Right lobe of liver (tissue), 6 donors: Measurements from ENCODE around the gene IL1RAPL1. TPM values are rescaled to one million over a fixed set of nuclear protein-coding genes. Genes with fewer than 3 reads are reported as not detected.

Source experiments
- ATAC-seq, 4 donors: fragments of 200-7000 bp; cut with Tn5 transposase; one replicate each; pipeline ENCODE4 v1.9.1; 2020; ENCODE audit warnings: mild to moderate bottlenecking in 4 of 4, moderate library complexity in 4 of 4
- DNase-seq, 3 donors: peaks; one replicate each; pipeline ENCODE4 v3.0.0-alpha.2; 2020
- H3K27ac ChIP-seq, 3 donors: fragments of 200-600 bp; one replicate each; pipeline ENCODE4 v1.8.0; 2022
- H3K27me3 ChIP-seq, 2 donors: fragments of 200-600 bp; one replicate each; pipeline ENCODE4 v1.8.0; 2022
- H3K36me3 ChIP-seq, 4 donors: fragments of 200-600 bp; sonication (generic) in 1 of 4; one replicate each; pipeline versions ENCODE4 v1.5.1 to v1.8.0; 2017 to 2022; ENCODE audit warnings: control low read depth in 1 of 4
- H3K4me1 ChIP-seq, 4 donors: fragments of 200-600 bp; sonication (generic) in 1 of 4; one replicate each; pipeline versions ENCODE4 v1.5.1 to v1.8.0; 2017 to 2022; ENCODE audit warnings: control low read depth in 1 of 4
- H3K4me3 ChIP-seq, 3 donors: fragments of 200-600 bp; one replicate each; pipeline ENCODE4 v1.8.0; 2022
- H3K9me3 ChIP-seq, 4 donors: fragments of 200-600 bp; sonication (generic) in 1 of 4; one replicate each; pipeline versions ENCODE4 v1.5.1 to v1.8.0; 2017 to 2022; ENCODE audit warnings: control low read depth in 1 of 4
- POLR2A ChIP-seq: fragments of 450-650 bp; IDR thresholded peaks from one replicate; pipeline ENCODE4 v1.6.1; 2017; ENCODE audit warnings: antibody characterized with exemption, mild to moderate bottlenecking
- WGBS: methylation state at CpG from one replicate; pipeline ENCODE4 v1.1.6; 2018; ENCODE audit warnings: low coverage, low lambda C conversion rate; ENCODE audit not compliant: insufficient coverage; ENCODE audit errors: missing lambda C conversion rate; 5-methylcytosine and 5-hydroxymethylcytosine counted together
- intact Hi-C, 2 donors: fragments of 100-400 bp; cut with DNase I; formaldehyde crosslinking; loops; one replicate each; pipeline versions ENCODE4 v1.11.2 to v1.14.1; 2022
- total RNA-seq, 6 experiments: library from RNA; depleted of rRNA in 2 of 6; stranded (reverse); fragments of >200 nt in 2 of 6; fragmentation: NEBNext Ultra II Directional in 3 of 6; extraction: Animal tissue kit (Norgen Biotek cat#: 25700) in 3 of 6; gene quantifications; one replicate each; pipeline versions ENCODE4 v1.1.0 to v1.2.4, GENCODE V29; 2016 to 2023
- TF ChIP-seq, protein P1 (sequence below), 4 donors: fragments of 200-600 bp in 3 of 4; fragments of 450-650 bp in 1 of 4; IDR thresholded peaks; one replicate each; pipeline versions ENCODE4 v1.5.1 to v1.8.0; 2016 to 2022; ENCODE audit warnings: antibody characterized with exemption in 4 of 4, mild to moderate bottlenecking in 2 of 4
- donor health status: DM: no; HTN: yes; CAD: no.
- donor health status: DM: no; HTN: no; CAD: no.
- donor health status: DM: no; HTN: no; CAD: no.
- donor health status: DM: no; HTN: yes; CAD: no.
- donor health status: DM: no; HTN: yes; CAD: no.

IL1RAPL1 gene
- total RNA-seq, 6 experiments from 2014 or later: not detected

DNA sequence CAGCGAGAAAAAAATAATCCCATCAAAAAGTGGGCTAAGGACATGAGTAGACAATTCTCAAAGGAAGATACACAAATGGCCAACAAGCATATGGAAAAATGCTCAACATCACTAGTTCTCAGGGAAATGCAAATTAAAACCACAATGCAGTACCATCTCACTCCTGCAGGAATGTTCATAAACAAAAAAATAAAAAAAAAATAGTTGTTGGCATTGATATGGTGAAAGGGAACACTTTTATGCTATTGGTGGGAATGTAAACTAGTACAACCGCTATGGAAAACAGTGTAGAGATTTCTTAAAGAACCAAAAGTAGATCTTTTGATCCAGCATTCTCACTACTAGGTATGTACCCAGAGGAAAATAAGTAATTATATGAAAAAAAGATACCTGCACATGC lies 1119.8 kb downstream of the IL1RAPL1 start:
- H3K9me3 ChIP-seq: no peaks in the 10 kb centered on the region
- no peak overlapping the region for H3K27ac ChIP-seq
- no peaks in the 10 kb centered on the region for H3K4me1 ChIP-seq
- no peak for ATAC-seq
- no peaks in the 10 kb centered on the region for H3K36me3 ChIP-seq
- no peak for DNase-seq
- whole genome bisulfite sequencing: 77% methylated on average over 2 of the region's 2 CpGs
- intact Hi-C loops: no loop called here
- TF ChIP-seq, protein P1, sequence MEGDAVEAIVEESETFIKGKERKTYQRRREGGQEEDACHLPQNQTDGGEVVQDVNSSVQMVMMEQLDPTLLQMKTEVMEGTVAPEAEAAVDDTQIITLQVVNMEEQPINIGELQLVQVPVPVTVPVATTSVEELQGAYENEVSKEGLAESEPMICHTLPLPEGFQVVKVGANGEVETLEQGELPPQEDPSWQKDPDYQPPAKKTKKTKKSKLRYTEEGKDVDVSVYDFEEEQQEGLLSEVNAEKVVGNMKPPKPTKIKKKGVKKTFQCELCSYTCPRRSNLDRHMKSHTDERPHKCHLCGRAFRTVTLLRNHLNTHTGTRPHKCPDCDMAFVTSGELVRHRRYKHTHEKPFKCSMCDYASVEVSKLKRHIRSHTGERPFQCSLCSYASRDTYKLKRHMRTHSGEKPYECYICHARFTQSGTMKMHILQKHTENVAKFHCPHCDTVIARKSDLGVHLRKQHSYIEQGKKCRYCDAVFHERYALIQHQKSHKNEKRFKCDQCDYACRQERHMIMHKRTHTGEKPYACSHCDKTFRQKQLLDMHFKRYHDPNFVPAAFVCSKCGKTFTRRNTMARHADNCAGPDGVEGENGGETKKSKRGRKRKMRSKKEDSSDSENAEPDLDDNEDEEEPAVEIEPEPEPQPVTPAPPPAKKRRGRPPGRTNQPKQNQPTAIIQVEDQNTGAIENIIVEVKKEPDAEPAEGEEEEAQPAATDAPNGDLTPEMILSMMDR (IDR thresholded peaks at IDR 0.05): no peak
- TF ChIP-seq POLR2A: no peak
- no peak overlapping the region for H3K4me3 ChIP-seq
- no peaks in the 10 kb centered on the region for H3K27me3 ChIP-seq

DNA sequence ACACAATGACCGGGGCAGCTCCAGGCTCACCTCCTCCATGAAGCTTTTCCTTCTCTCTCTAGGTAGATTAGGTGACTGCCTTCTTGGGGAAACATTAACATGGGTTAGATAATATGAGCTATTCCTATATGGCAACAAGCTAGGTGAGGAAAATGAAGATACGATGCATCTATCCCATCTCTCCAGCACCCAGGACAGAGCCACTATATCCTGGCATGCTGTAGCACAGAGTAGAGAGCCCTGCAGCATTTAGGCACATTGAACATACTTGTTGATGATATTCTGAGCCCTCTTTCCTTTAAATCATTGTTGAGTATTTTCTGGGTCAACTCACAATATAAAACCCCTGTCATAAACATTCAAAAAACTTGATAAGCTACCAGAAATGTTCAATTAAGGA lies 1133.9 kb downstream of the IL1RAPL1 start:
- intact Hi-C loops: no loop called here
- WGBS: 59% methylated on average over 2 of the region's 2 CpGs

DNA sequence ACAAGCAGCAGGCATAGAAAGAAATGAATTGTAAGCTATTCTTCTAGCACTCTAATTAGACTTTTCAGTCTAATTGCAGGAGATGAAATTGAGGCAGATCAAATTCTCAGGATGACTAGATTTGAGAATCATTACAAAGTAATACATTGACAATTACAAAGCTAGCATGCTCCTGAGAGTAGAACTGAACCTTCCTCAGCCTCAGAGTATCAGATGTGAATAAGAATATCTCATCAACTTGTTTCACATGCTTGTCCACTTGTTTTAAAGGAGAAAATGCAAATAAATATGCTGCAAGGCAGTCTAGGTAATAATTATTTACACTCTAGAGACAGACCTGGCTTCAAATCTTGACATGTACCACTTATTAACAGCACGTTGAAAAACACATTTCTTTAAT lies 1137.1 kb downstream of the IL1RAPL1 start:
- no peak for ATAC-seq
- H3K36me3 ChIP-seq: no peaks in the 10 kb centered on the region
- intact Hi-C loops: no loop called here
- DNase-seq: no peak
- H3K27ac ChIP-seq: no peak overlapping the region
- TF ChIP-seq, protein P1 (IDR thresholded peaks at IDR 0.05): no peak
- no peak for TF ChIP-seq POLR2A
- no peaks in the 10 kb centered on the region for H3K9me3 ChIP-seq
- H3K4me1 ChIP-seq: no peaks in the 10 kb centered on the region
- no peak overlapping the region for H3K4me3 ChIP-seq
- WGBS: 6% methylated on average over 1 of the region's 1 CpG
- H3K27me3 ChIP-seq: no peaks in the 10 kb centered on the region

More for the DNA sequence above, 1133.9 kb downstream of the IL1RAPL1 start:
- Histone ChIP-seq H3K4me1 (no peaks in the 10 kb centered on the region), H3K27ac (no peak overlapping the region), H3K36me3 (no peaks in the 10 kb centered on the region), H3K9me3 (no peaks in the 10 kb centered on the region), H3K27me3 (no peaks in the 10 kb centered on the region), H3K4me3 (no peak overlapping the region)
- no peak for DNase-seq
- ATAC-seq: no peak
- no peak for TF ChIP-seq POLR2A
- TF ChIP-seq, protein P1 (IDR thresholded peaks at IDR 0.05): no peak

DNA sequence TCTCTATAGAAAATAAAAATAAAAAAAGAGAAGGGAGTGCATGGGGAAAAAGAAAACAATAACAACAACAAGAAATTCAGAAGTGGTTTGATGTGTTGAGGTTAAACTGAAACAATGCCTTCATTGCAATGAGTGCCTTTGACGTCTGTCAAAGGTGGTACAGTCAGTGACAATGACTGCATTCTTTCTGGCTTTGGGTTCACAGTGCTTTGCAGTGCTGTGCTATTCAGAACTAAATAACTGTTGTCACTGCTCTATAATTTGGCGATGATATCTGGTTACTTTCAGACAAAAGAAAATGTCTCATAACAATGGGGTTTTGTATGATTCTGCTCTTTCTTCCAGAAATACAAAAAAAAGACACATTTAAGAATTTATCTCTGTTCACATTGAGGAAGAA lies 1139.6 kb downstream of the IL1RAPL1 start:
- H3K9me3 ChIP-seq: no peaks in the 10 kb centered on the region
- ATAC-seq: no peak
- no peak overlapping the region for H3K4me3 ChIP-seq
- H3K4me1 ChIP-seq: no peaks in the 10 kb centered on the region
- intact Hi-C loops: no loop called here
- H3K36me3 ChIP-seq: no peaks in the 10 kb centered on the region
- no peak for DNase-seq
- TF ChIP-seq, protein P1 (IDR thresholded peaks at IDR 0.05): no peak
- no peak for TF ChIP-seq POLR2A
- WGBS: 49% methylated on average over 2 of the region's 2 CpGs
- H3K27ac ChIP-seq: no peak overlapping the region
- no peaks in the 10 kb centered on the region for H3K27me3 ChIP-seq

DNA sequence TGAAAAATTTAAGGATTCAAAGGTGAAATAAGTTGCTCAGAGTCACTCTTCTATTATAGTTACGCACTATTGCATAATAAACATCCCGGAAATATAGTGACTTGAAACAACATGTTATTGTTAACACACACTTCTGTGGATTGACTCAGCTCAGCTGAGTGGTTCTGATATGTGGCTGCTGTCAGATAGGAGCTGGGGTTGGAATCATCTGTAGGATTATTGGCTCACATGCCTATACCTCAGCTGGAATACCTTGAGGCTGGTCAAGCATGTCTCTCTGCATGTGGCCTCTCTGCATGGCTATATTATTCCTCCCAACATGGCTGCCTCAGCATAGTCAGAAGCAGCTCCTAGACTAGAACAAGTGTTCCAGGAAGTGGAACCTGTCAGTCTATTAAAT lies 1141.4 kb downstream of the IL1RAPL1 start:
- H3K4me3 ChIP-seq: no peak overlapping the region
- DNase-seq (no peak), ATAC-seq (no peak)
- intact Hi-C loops: no loop called here
- no peaks in the 10 kb centered on the region for H3K9me3 ChIP-seq
- H3K27ac ChIP-seq: no peak overlapping the region
- 67% methylated on average over 2 of the region's 2 CpGs for WGBS
- TF ChIP-seq POLR2A: no peak
- TF ChIP-seq, protein P1 (IDR thresholded peaks at IDR 0.05): no peak
- H3K27me3 ChIP-seq: no peaks in the 10 kb centered on the region
- no peaks in the 10 kb centered on the region for H3K4me1 ChIP-seq
- H3K36me3 ChIP-seq: no peaks in the 10 kb centered on the region
